T1000 (cell line): ENCODE measurements around the gene RDH13.
"Not testable (repeated sequence)": the region's sequence is repeated elsewhere in the genome, so short reads cannot be mapped to it uniquely, and the experiment has no call there.

Experiments
- DNase-seq: peaks from one replicate; lab custom pipeline; 2025; ENCODE audit warnings: mixed read lengths; lab: John Stamatoyannopoulos, UW

The RDH13 gene, protein sequence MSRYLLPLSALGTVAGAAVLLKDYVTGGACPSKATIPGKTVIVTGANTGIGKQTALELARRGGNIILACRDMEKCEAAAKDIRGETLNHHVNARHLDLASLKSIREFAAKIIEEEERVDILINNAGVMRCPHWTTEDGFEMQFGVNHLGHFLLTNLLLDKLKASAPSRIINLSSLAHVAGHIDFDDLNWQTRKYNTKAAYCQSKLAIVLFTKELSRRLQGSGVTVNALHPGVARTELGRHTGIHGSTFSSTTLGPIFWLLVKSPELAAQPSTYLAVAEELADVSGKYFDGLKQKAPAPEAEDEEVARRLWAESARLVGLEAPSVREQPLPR

DNA sequence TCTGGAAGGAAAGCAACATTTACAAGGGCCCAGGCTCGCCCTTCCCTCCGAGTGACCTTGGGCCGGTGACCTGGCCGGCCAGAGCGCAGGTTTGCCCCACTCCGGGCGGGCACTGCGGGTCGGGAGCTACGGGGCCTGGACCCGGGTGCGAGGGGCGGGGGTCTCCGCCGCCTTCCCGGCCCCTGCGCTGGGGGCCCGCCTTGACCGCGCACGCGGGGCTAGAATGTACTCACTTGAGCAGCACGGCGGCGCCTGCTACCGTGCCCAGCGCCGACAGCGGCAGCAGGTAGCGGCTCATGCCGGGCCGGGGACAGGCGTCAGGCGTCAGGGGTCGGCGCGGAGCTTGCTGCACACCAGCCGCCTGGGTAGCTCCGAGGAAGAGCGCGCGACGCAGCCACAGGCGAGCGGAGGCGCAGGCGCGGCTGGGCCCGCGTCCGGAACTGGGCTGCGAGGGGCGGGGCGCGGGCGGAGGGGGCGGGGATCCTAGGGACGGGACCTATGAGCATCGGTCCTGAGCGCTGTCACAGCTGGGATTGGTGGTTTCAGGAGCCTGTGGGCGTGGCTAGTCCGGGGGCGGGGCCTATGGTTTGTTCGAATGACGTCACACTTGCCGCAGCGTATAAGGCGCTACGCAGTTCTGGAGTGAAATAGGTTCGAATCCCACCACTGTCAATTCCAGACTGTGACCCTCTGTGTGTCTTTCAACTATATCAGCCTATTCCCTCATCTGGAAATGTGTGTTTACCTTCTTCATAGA lies at the start of gene RDH13:
RDH13 (minus strand) TSS at position 414 of the 757 bp plus-strand sequence; CDS start at position 298, 116 bp downstream.
- peak; percentile 94 for DNase-seq

DNA sequence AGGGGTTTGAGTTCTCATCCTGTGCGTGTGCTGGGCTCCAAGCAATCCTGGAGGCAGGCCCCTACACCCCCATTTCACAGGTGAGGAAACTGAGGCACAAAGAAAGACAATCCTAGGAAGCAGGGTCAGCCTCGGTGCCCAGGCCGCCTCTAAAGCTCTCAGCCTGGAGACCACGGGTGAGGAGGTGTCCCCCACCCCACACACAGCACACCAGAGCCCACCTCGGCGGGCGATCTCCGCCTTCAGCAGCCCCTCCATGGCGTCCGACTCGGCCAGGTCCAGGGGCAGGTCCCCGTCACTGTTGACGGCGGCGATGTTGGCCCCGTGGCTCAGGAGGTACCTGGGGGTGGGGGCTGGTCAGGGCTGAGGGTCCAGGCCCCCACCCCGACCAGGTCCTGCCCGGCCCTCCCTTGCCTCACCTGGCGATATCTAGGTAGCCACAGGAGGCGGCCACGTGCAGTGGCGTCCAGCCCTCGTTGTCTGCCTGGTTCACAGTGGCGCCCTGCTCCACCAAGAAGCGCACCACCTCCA lies 49.4 kb upstream of the RDH13 start:
- no peak for DNase-seq

GRCh38 chr19:55111238-55111831 lies 48.4 kb upstream of the RDH13 start:
- no peak for DNase-seq

- no peak for DNase-seq
These were observed 46.8 kb upstream of the RDH13 start for GRCh38 chr19:55109527-55110291.

DNA sequence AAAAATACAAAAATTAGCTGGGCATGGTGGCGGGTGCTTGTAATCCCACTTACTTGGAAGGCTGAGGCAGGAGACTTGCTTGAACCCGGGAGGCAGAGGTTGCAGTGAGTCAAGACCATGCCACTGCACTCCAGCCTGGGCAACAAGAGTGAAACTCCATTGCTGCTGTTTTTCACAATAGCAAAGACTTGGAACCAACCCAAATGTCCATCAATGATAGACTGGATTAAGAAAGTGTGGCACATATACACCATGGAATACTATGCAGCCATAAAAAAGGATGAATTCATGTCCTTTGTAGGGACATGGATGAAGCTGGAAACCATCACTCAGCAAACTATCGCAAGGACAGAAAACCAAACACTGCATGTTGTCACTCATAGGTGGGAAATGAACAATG lies 44.3 kb upstream of the RDH13 start:
- DNase-seq, result not testable (repeated sequence)

GRCh38 chr19:55106591-55106990 lies 43.6 kb upstream of the RDH13 start:
- no peak for DNase-seq

DNA sequence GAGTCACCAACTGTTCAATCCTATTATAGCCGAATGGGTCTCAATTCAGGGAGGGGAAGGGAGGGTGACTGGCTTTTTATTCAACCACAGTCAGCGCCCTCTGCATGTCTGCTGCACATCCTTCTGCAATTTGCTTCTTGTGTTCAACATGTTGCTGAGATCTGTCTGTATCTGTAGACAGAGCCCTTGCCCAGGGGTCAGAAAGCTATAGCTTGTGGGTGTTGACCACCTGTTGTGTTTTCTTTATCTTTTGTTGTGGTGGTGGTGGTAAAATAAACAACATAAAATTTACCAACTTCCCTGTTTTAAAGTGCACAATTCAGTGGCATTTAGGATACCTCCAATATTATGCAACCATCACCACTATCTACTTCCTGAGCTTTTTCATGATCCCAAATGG lies 42.3 kb upstream of the RDH13 start:
- DNase-seq, result no peak

- DNase-seq, result no peak
These were observed 40.2 kb upstream of the RDH13 start for GRCh38 chr19:55103190-55103589.

DNA sequence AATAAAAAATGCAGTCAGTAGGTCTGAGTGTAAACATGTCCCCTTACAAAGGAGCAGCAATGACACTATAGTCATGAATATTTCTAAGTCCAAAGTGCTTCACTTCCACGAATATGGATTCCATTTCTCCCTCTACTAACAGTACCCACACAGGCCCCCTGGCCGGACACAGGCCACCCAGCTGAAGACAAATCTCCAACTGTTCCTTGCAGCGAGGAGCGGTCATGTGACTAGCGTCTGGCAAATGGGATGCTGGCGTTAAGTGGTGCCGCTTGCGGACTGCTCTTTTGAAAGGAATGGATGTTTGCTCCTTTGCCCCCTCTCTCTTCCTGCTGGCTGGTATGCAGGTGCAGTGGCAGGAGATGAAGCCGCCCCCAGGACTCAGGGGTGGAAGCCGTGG lies 38.3 kb upstream of the RDH13 start:
- no peak for DNase-seq

DNA sequence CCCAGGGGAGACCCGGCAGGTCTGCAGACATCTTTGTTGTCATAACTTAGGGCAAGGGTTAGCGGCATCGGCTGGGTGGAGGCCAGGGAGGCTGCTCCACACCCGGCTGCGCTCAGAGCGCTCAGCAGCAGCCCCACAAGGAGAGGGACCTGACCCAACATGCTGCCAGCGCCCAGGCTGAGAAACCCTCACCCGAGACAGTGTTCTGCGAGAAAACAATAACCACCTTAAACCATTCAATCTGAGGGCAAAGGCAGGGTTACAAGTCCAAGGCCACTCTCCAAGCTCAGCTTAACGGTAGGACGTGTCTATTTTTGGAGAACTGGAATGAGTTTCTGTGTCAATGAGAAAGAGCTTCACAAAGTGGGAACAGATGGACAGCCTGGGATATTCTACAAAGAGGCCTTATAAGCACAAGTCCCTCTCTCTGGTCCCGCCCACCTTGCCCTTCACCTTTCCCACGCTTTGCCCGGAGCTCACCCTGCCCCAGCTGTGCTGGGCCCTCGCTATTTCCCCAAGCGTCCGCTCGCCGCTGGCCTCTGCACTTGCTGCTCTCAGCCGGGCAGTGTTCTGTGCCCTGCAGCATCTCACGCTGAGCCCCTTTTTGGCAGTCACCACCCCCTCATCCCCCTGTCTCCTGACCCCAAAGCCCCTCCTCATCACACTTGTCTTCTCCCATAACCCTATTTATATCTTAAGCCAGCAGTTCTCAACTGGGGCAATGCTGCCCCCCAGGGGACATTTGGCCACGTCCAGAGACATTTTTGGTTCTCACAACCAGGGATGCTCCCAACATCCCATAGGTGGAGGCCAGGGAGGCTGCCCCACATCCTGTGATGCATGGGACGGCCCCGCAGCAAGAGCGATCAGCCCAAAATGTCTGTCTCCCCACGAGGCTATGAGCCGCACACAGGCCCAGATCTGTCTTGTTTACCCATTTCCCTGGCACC lies 36.9 kb upstream of the RDH13 start:
- DNase-seq, result no peak

GRCh38 chr19:55098716-55099556 lies 36.0 kb upstream of the RDH13 start:
- no peak for DNase-seq

GRCh38 chr19:55097864-55098715 lies 35.1 kb upstream of the RDH13 start:
- no peak for DNase-seq

DNA sequence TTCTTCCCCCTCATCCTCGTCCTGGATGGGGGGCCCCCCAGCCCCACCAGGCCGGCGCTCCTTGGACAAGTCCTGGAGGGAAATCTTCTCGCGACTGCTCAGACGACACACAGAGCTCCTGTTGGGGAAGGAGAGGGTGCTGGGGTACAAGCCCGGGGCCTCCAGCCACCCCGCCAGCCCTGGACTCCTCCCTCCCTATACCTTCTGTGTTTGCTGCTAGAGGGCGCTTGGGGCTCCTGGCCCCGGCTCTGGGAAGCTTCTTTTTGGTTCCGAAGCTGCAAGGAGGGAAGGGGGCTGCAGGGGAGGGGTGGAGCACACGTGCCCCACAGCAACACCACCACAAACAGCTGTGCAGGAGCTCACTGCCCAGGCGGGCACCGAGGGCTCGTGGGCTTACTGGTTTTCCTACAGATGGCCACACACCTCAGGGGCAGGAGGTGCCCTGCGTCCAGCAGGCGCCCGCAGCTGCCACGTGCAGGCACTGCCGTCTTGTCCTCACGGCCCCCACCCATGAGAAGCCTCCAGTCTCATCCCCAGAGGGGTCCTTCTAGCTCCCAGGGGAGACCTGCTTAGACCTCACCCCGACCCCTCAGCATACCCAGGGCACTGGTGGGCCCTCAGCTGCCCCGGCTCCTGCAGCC lies 33.2 kb upstream of the RDH13 start:
- no peak for DNase-seq

GRCh38 chr19:55095260-55096060 lies 32.5 kb upstream of the RDH13 start:
- no peak for DNase-seq

DNA sequence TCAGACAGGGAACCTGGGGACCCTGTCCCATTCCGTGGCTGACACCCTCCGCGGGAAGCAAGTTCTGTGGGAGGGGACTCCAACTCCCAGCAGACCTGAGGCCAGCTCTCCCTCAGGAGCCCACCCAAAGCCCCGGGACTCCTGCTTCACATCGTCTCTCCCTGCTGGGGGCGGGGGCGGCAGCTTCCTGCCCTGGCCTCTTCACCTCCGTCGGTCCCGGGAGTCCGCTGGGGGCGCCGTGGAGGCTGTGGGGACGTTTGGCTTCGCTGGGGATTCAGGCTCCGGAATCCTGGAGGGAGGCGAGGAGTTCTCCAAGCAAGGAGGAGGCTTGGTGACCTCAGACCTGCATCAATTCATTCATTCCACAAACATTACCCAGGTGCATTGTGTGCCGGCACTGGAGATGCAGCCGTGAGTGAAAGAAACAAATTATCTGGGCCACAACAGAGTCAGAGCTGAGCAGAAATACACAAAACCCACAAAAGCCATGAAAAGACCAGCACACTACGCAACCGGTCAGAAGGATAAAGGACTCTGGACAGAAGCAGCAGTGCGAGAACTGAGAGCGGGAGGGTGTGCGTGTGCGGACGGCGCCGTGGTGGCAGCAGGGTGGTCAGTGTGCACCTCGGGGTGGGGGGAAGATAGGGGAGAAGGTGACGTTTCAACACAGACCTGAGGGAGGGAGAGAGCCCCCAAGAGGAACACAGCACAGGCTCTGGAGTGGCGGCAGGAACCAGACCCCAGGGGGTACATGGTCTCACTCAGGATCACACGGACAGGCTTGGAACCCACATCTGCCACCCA lies 31.7 kb upstream of the RDH13 start:
- DNase-seq, result no peak

- DNase-seq, result no peak
These were observed 29.7 kb upstream of the RDH13 start for GRCh38 chr19:55092423-55093318.
